HepG2 (cell line): ENCODE data around the gene FBP2. TPM values are rescaled to one million over a fixed set of nuclear protein-coding genes. Genes with fewer than 3 reads are reported as not detected.

Experiments used
- BCL6 ChIP-seq: IDR thresholded peaks from 2 replicates; pipeline ENCODE4 v1.6.1; 2016; ENCODE audit warnings: missing genetic modification reagents, missing compliant biosample characterization
- CBX5 ChIP-seq: sonication (generic); formaldehyde crosslinking; IDR thresholded peaks from 2 replicates; pipeline ENCODE4 v1.4.0; 2020; ENCODE audit warnings: missing genetic modification reagents, borderline replicate concordance
- CEBPB ChIP-seq: IDR thresholded peaks from 2 replicates; pipeline ENCODE4 v1.6.1; 2011; ENCODE audit warnings: low read depth, low read length, improper control_type of control experiment, borderline replicate concordance
- CREM ChIP-seq, 2 experiments: sonication (generic) in 1 of 2; formaldehyde crosslinking in 1 of 2; IDR thresholded peaks; 2 replicates each; pipeline versions ENCODE4 v1.4.0 to v1.6.1; 2016 to 2020; ENCODE audit warnings: antibody characterized with exemption in 1 of 2, mild to moderate bottlenecking in 1 of 2, missing genetic modification reagents in 1 of 2
- GFI1 ChIP-seq: sonication (generic); formaldehyde crosslinking; IDR thresholded peaks from 2 replicates; pipeline ENCODE4 v1.5.0; 2020; ENCODE audit warnings: missing genetic modification reagents, mild to moderate bottlenecking, borderline replicate concordance
- JUN ChIP-seq: sonication (generic); formaldehyde crosslinking; IDR thresholded peaks from 2 replicates; pipeline ENCODE4 v1.4.0; 2020; ENCODE audit warnings: mild to moderate bottlenecking, missing genetic modification reagents
- KMT2A ChIP-seq: sonication (generic); formaldehyde crosslinking; IDR thresholded peaks from 2 replicates; pipeline ENCODE4 v1.4.0; 2020; ENCODE audit warnings: missing genetic modification reagents
- NFYB ChIP-seq: sonication (generic); formaldehyde crosslinking; IDR thresholded peaks from 2 replicates; pipeline ENCODE4 v1.4.0; 2020; ENCODE audit warnings: missing genetic modification reagents
- NONO ChIP-seq, 2 experiments: fragments of 450-650 bp in 1 of 2; sonication (generic) in 1 of 2; formaldehyde crosslinking in 1 of 2; IDR thresholded peaks in 1 of 2; conservative IDR thresholded peaks in 1 of 2; 2 replicates each; pipeline versions ENCODE4 v1.6.1 to v1.8.0; 2017 to 2022; ENCODE audit warnings: mild to moderate bottlenecking in 1 of 2, missing genetic modification reagents in 1 of 2, moderate library complexity in 1 of 2
- NR3C1 ChIP-seq: sonication (generic); formaldehyde crosslinking; IDR thresholded peaks from 2 replicates; pipeline ENCODE4 v1.4.0; 2020; ENCODE audit warnings: missing genetic modification reagents
- POGK ChIP-seq: sonication (generic); formaldehyde crosslinking; conservative IDR thresholded peaks from 2 replicates; pipeline ENCODE4 v1.8.0; 2022; ENCODE audit warnings: mild to moderate bottlenecking, moderate library complexity, missing genetic modification reagents
- PRDM4 ChIP-seq: sonication (generic); formaldehyde crosslinking; IDR thresholded peaks from 2 replicates; pipeline ENCODE4 v1.9.0; 2021; ENCODE audit warnings: missing genetic modification reagents, borderline replicate concordance
- RFXAP ChIP-seq: sonication (generic); formaldehyde crosslinking; IDR thresholded peaks from 2 replicates; pipeline ENCODE4 v1.4.0; 2020; ENCODE audit warnings: missing genetic modification reagents, borderline replicate concordance
- SMAD9 ChIP-seq: sonication (generic); formaldehyde crosslinking; IDR thresholded peaks from 2 replicates; pipeline ENCODE4 v1.5.1; 2020; ENCODE audit warnings: mild to moderate bottlenecking, missing genetic modification reagents
- SMC3 ChIP-seq: IDR thresholded peaks from 2 replicates; pipeline ENCODE4 v1.6.1; 2011; ENCODE audit warnings: low read length, improper control_type of control experiment
- SP5 ChIP-seq: IDR thresholded peaks from 2 replicates; pipeline ENCODE4 v1.6.1; 2016; ENCODE audit warnings: low read depth, borderline replicate concordance
- ZNF275 ChIP-seq: sonication (generic); formaldehyde crosslinking; IDR thresholded peaks from 2 replicates; pipeline ENCODE4 v1.8.0; 2022; ENCODE audit warnings: missing genetic modification reagents, mild to moderate bottlenecking, inconsistent platforms, borderline replicate concordance
- ZNF451 ChIP-seq: sonication (generic); formaldehyde crosslinking; IDR thresholded peaks from 2 replicates; pipeline ENCODE4 v1.5.0; 2020; ENCODE audit warnings: mild to moderate bottlenecking, missing genetic modification reagents
- ZNF670 ChIP-seq: sonication (generic); formaldehyde crosslinking; IDR thresholded peaks from 2 replicates; pipeline ENCODE4 v1.8.0; 2022; ENCODE audit warnings: mild to moderate bottlenecking, missing genetic modification reagents, borderline replicate concordance
- polyA plus RNA-seq, 8 experiments: library from polyadenylated mRNA; depleted of rRNA in 3 of 8; stranded (reverse) in 7 of 8; unstranded in 1 of 8; fragments of >200 nt; fragmentation: Illumina TruSeq in 4 of 8; extraction: Trizol in 4 of 8; gene quantifications; 2 replicates each; pipeline versions ENCODE4 v1.2.1 to v1.2.3, GENCODE V29; 2011 to 2016; ENCODE audit warnings: low read depth in 4 of 8, missing spikeins in 1 of 8, mixed read lengths in 1 of 8; ENCODE audit not compliant: insufficient read depth in 1 of 8
- total RNA-seq, 5 experiments: library from RNA; depleted of rRNA; stranded (reverse); fragments of >200 nt; fragmentation: Illumina TruSeq; extraction: Trizol; gene quantifications; 2 replicates each; pipeline ENCODE4 v1.2.3, GENCODE V29; 2016; ENCODE audit warnings: low read depth in 1 of 5

The FBP2 gene
- total and polyA plus RNA-seq, 2 of the 13 experiments (the other 11 are each of a cell fraction or from before 2014, with no cell fraction given), result not detected

- 0 out of 2 replicates have a peak, but pooled peaks have one; percentile 34 for TF ChIP-seq CEBPB
- no peak for TF ChIP-seq GFI1 (CRISPR knock-in tag)
- no peak for TF ChIP-seq SMAD9
- TF ChIP-seq CBX5, result peak; percentile 32; the same call in 1 of the 2 replicates
- TF ChIP-seq ZNF670 (CRISPR knock-in tag), result no peak
- peak; percentile 64 for TF ChIP-seq CREM (IDR thresholded peaks at IDR 0.05)
- TF ChIP-seq CREM (CRISPR knock-in tag; IDR thresholded peaks at IDR 0.05), result no peak
- no peak for TF ChIP-seq KMT2A
- peak; percentile 80 for TF ChIP-seq BCL6 (CRISPR knock-in tag)
- TF ChIP-seq ZNF451 (CRISPR knock-in tag), result no peak
- no peak for TF ChIP-seq SP5 (CRISPR knock-in tag)
- TF ChIP-seq RFXAP (CRISPR knock-in tag), result no peak
- TF ChIP-seq POGK, result 0 out of 2 replicates have a peak, but pooled peaks have one; percentile 40
- TF ChIP-seq PRDM4 (CRISPR knock-in tag), result no peak
- no peak for TF ChIP-seq NR3C1 (CRISPR knock-in tag)
- no peak for TF ChIP-seq NONO (IDR thresholded peaks at IDR 0.05)
- no peak for TF ChIP-seq NONO (CRISPR knock-in tag; conservative IDR thresholded peaks at IDR 0.05)
- no peak for TF ChIP-seq NFYB
- no peak for TF ChIP-seq ZNF275 (CRISPR knock-in tag)
- TF ChIP-seq JUN (CRISPR knock-in tag), result 0 out of 2 replicates have a peak, but pooled peaks have one; percentile 24
- peak; percentile 67 for TF ChIP-seq SMC3
Observed at GRCh38 chr9:94603259-94604160, 9.9 kb upstream of the FBP2 start (continued).
